HCT116 (cell line): ENCODE data around the gene RPL38. TPM values are rescaled to one million over a fixed set of nuclear protein-coding genes. Genes with fewer than 3 reads are reported as not detected.

Experiments used
- ATAC-seq: fragments of 200-7000 bp; cut with Tn5 transposase; 2 replicates; pipeline ENCODE4 v1.9.1; 2020; ENCODE audit warnings: mild to moderate bottlenecking, moderate library complexity
- BruUV-seq: library from RNA; stranded (reverse); fragments of 400-500 nt; replicated peaks from 2 replicates; lab custom pipeline; 2021; lab: Mats Ljungman, UMichigan
- CTCF ChIA-PET: fragments of 300-600 bp; sonication (Branson Sonifier 250); formaldehyde crosslinking; loops from one replicate; lab custom pipeline; 2021; ENCODE audit warnings: antibody characterized with exemption; lab: Charles Lee
- POLR2A ChIA-PET: fragments of 300-600, 350-600 bp; sonication (Branson Sonifier 250); formaldehyde crosslinking; loops from one replicate; lab custom pipeline; 2021; ENCODE audit warnings: antibody characterized with exemption; lab: Charles Lee
- RAD21 ChIA-PET, 2 experiments: fragments of 300-600 bp; sonication (Branson Sonifier 250); formaldehyde crosslinking; loops; one replicate each; lab custom pipeline; 2023; ENCODE audit warnings: low total read pairs in 2 of 2; ENCODE audit not compliant: uncharacterized antibody in 2 of 2, unreplicated experiment in 2 of 2, low non-redundant PET in 1 of 2; lab: Charles Lee
- DNase-seq: peaks from one replicate; pipeline ENCODE4 v3.0.0-alpha.2; 2010; ENCODE audit warnings: low read depth, low spot score
- H2AFZ ChIP-seq: fragments of 200-600 bp; shearing (Covaris generic), sonication (generic); 2 replicates; pipeline ENCODE4 v1.6.1; 2017; ENCODE audit warnings: low read depth, mixed run types, mixed read lengths, antibody characterized with exemption, low read length; ENCODE audit not compliant: poor library complexity, severe bottlenecking
- H3K27ac ChIP-seq: 2 replicates; pipeline ENCODE4 v1.5.1; 2012; ENCODE audit warnings: low read depth, low read length
- H3K27me3 ChIP-seq: fragments of 200-600 bp; sonication (generic); 2 replicates; pipeline ENCODE4 v1.6.1; 2016; ENCODE audit warnings: mixed run types, low read length, mixed read lengths; ENCODE audit not compliant: insufficient read depth
- H3K36me3 ChIP-seq, 2 experiments: fragments of 200-500 bp in 1 of 2; fragments of 200-600 bp in 1 of 2; sonication (Bioruptor generic) in 1 of 2; sonication (generic) in 1 of 2; 2 replicates each; pipeline versions ENCODE4 v1.5.1 to v1.6.1; 2014 to 2016; ENCODE audit warnings: low read length in 2 of 2, inconsistent platforms in 1 of 2, mixed read lengths in 1 of 2, mixed run types in 1 of 2; ENCODE audit not compliant: insufficient read depth in 2 of 2, control insufficient read depth in 1 of 2
- H3K4me1 ChIP-seq, 2 experiments: fragments of 200-600 bp in 1 of 2; sonication (generic) in 1 of 2; 2 replicates each; pipeline versions ENCODE4 v1.5.1 to v1.6.1; 2012 to 2017; ENCODE audit warnings: low read length in 2 of 2, inconsistent platforms in 1 of 2, mild to moderate bottlenecking in 1 of 2, mixed read lengths in 1 of 2, mixed run types in 1 of 2, moderate library complexity in 1 of 2; ENCODE audit not compliant: insufficient read depth in 2 of 2, control insufficient read depth in 1 of 2
- H3K4me2 ChIP-seq: fragments of 200-600 bp; sonication (generic); 2 replicates; pipeline ENCODE4 v1.6.1; 2017; ENCODE audit warnings: mixed run types, low read length, mixed read lengths
- H3K4me3 ChIP-seq, 2 experiments: fragments of 200-600 bp in 1 of 2; sonication (generic) in 1 of 2; replicated peaks in 1 of 2; 2 replicates each; pipeline ENCODE4 v1.5.1; 2011 to 2016; ENCODE audit warnings: low read length in 2 of 2, control low read depth in 1 of 2, low read depth in 1 of 2, mild to moderate bottlenecking in 1 of 2, mixed read lengths in 1 of 2, mixed run types in 1 of 2
- H3K79me2 ChIP-seq: fragments of 200-600 bp; sonication (generic); 2 replicates; pipeline ENCODE4 v1.6.1; 2017; ENCODE audit warnings: mild to moderate bottlenecking, mixed run types, low read length, moderate library complexity, mixed read lengths; ENCODE audit not compliant: insufficient read depth
- H3K9ac ChIP-seq: fragments of 200-600 bp; sonication (generic); 2 replicates; pipeline ENCODE4 v1.6.1; 2016; ENCODE audit warnings: low read length, mixed read lengths
- H3K9me2 ChIP-seq: fragments of 200-600 bp; sonication (generic), shearing (Covaris generic); 2 replicates; pipeline ENCODE4 v1.6.1; 2017; ENCODE audit warnings: mixed run types, mild to moderate bottlenecking, moderate library complexity; ENCODE audit not compliant: insufficient read depth
- H3K9me3 ChIP-seq, 2 experiments: fragments of 200-500 bp in 1 of 2; fragments of 200-600 bp in 1 of 2; sonication (Bioruptor generic) in 1 of 2; sonication (generic) in 1 of 2; 2 replicates each; pipeline ENCODE4 v1.6.1; 2014 to 2017; ENCODE audit warnings: low read length in 2 of 2, mixed read lengths in 2 of 2, inconsistent platforms in 1 of 2, low read depth in 1 of 2, mild to moderate bottlenecking in 1 of 2, mixed run types in 1 of 2, moderate library complexity in 1 of 2; ENCODE audit not compliant: control insufficient read depth in 1 of 2, insufficient read depth in 1 of 2
- H4K20me1 ChIP-seq: fragments of 200-600 bp; sonication (generic), shearing (Covaris generic); 2 replicates; pipeline ENCODE4 v1.6.1; 2017; ENCODE audit warnings: mixed run types, mild to moderate bottlenecking, moderate library complexity; ENCODE audit not compliant: insufficient read depth
- CBX3 ChIP-seq: IDR thresholded peaks from 2 replicates; pipeline ENCODE4 v1.6.1; 2012; ENCODE audit warnings: low read depth
- CEBPB ChIP-seq: IDR thresholded peaks from 2 replicates; pipeline ENCODE4 v1.6.1; 2012; ENCODE audit warnings: low read depth
- EGR1 ChIP-seq: IDR thresholded peaks from 2 replicates; pipeline ENCODE4 v1.6.1; 2012; ENCODE audit warnings: low read depth
- ELF1 ChIP-seq: IDR thresholded peaks from 2 replicates; pipeline ENCODE4 v1.6.1; 2012; ENCODE audit warnings: low read depth, borderline replicate concordance
- EZH2 ChIP-seq: fragments of 200-600 bp; sonication (generic); IDR thresholded peaks from 2 replicates; pipeline ENCODE4 v1.6.1; 2017; ENCODE audit warnings: antibody characterized with exemption, mixed run types
- EZH2phosphoT487 ChIP-seq: fragments of 200-600 bp; IDR thresholded peaks from 2 replicates; pipeline ENCODE4 v1.6.1; 2018; ENCODE audit warnings: antibody characterized with exemption, borderline replicate concordance
- FOSL1 ChIP-seq: IDR thresholded peaks from 2 replicates; pipeline ENCODE4 v1.6.1; 2012; ENCODE audit warnings: low read depth
- POLR2A ChIP-seq: IDR thresholded peaks from 2 replicates; pipeline ENCODE4 v1.7.0; 2011; ENCODE audit warnings: borderline replicate concordance; ENCODE audit not compliant: insufficient read depth, insufficient read length; ENCODE audit errors: extremely low read depth
- POLR2AphosphoS5 ChIP-seq: IDR thresholded peaks from 2 replicates; pipeline ENCODE4 v1.6.1; 2011; ENCODE audit warnings: mild to moderate bottlenecking, low read depth, low read length, moderate library complexity
- RAD21 ChIP-seq: IDR thresholded peaks from 2 replicates; pipeline ENCODE4 v1.6.1; 2012; ENCODE audit warnings: low read depth, mild to moderate bottlenecking
- SP1 ChIP-seq: IDR thresholded peaks from 2 replicates; pipeline ENCODE4 v1.6.1; 2012; ENCODE audit warnings: low read depth
- YY1 ChIP-seq: IDR thresholded peaks from 2 replicates; pipeline ENCODE4 v1.6.1; 2011; ENCODE audit warnings: low read length, low read depth, moderate library complexity, mild to moderate bottlenecking; ENCODE audit not compliant: insufficient replicate concordance; ENCODE audit errors: extremely low read depth
- ZFX ChIP-seq: fragments of 450-650 bp; IDR thresholded peaks from 2 replicates; pipeline ENCODE4 v1.6.1; 2017
- intact Hi-C: fragments of 100-400 bp; cut with micrococcal nuclease; formaldehyde crosslinking; loops from 2 replicates; pipeline ENCODE4 v1.10.0; 2022
- total RNA-seq: library from RNA; stranded (reverse); gene quantifications from one replicate; pipeline ENCODE4 v1.2.1, GENCODE V29; 2021; ENCODE audit not compliant: unreplicated experiment
- TF ChIP-seq, protein P1 (sequence below): IDR thresholded peaks from 2 replicates; pipeline ENCODE4 v1.6.1; 2012
- TF ChIP-seq, protein P2 (sequence below): IDR thresholded peaks from 2 replicates; pipeline ENCODE4 v1.6.1; 2012; ENCODE audit warnings: low read depth
- TF ChIP-seq, protein P3 (sequence below), 3 experiments: fragments of 200-600 bp in 1 of 3; sonication (generic) in 1 of 3; IDR thresholded peaks in 2 of 3; conservative IDR thresholded peaks in 1 of 3; 2 replicates each; pipeline ENCODE4 v1.5.1; 2012 to 2017; ENCODE audit warnings: low read depth in 2 of 3, low read length in 2 of 3, antibody characterized with exemption in 1 of 3, borderline replicate concordance in 1 of 3, control low read depth in 1 of 3, mild to moderate bottlenecking in 1 of 3, mixed read lengths in 1 of 3, mixed run types in 1 of 3, moderate library complexity in 1 of 3; ENCODE audit not compliant: insufficient read depth in 1 of 3
- TF ChIP-seq, protein P4 (sequence below): IDR thresholded peaks from 2 replicates; pipeline ENCODE4 v1.6.1; 2012

Gene RPL38
- total RNA-seq, 1 experiment from 2014 or later, result 1,628 TPM

DNA sequence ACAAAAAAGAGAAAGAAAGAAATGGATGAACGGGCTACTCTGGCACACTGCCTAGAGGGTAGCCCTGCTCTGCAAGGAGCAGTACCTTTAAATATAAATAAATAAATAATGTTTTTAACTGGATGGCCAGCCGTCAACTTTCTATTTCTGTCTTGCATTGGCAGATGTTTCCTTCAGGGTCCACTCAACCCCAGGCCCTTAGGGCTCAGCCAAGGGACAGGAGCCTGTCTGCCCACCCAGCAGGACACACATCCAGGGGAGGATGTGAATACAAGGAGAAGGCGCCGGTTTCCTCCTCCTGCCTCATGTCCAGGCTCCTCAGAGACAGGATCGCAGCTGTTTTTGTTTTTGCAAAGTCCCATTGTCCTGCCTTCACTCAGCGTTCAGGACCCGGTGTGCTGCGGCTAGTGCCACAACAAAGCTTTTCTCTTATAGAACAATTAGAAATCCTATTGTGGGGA is 32.5 kb downstream of the RPL38 start:
- RAD21 ChIA-PET, result no interaction called here
- H4K20me1 ChIP-seq, result no peaks in the 10 kb centered on the region
- BruUV-seq, result no TSS peak
- H3K9me3 ChIP-seq, result no peaks in the 10 kb centered on the region
- TF ChIP-seq POLR2A, result no peak
- TF ChIP-seq, protein P1, sequence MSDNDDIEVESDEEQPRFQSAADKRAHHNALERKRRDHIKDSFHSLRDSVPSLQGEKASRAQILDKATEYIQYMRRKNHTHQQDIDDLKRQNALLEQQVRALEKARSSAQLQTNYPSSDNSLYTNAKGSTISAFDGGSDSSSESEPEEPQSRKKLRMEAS, result no peak
- TF ChIP-seq EZH2, result no peak
- TF ChIP-seq ZFX, result no peak
- TF ChIP-seq CBX3, result no peak
- no peak for TF ChIP-seq FOSL1
- TF ChIP-seq, protein P2, sequence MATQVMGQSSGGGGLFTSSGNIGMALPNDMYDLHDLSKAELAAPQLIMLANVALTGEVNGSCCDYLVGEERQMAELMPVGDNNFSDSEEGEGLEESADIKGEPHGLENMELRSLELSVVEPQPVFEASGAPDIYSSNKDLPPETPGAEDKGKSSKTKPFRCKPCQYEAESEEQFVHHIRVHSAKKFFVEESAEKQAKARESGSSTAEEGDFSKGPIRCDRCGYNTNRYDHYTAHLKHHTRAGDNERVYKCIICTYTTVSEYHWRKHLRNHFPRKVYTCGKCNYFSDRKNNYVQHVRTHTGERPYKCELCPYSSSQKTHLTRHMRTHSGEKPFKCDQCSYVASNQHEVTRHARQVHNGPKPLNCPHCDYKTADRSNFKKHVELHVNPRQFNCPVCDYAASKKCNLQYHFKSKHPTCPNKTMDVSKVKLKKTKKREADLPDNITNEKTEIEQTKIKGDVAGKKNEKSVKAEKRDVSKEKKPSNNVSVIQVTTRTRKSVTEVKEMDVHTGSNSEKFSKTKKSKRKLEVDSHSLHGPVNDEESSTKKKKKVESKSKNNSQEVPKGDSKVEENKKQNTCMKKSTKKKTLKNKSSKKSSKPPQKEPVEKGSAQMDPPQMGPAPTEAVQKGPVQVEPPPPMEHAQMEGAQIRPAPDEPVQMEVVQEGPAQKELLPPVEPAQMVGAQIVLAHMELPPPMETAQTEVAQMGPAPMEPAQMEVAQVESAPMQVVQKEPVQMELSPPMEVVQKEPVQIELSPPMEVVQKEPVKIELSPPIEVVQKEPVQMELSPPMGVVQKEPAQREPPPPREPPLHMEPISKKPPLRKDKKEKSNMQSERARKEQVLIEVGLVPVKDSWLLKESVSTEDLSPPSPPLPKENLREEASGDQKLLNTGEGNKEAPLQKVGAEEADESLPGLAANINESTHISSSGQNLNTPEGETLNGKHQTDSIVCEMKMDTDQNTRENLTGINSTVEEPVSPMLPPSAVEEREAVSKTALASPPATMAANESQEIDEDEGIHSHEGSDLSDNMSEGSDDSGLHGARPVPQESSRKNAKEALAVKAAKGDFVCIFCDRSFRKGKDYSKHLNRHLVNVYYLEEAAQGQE, result no peak
- TF ChIP-seq CEBPB, result no peak
- TF ChIP-seq, protein P3, sequence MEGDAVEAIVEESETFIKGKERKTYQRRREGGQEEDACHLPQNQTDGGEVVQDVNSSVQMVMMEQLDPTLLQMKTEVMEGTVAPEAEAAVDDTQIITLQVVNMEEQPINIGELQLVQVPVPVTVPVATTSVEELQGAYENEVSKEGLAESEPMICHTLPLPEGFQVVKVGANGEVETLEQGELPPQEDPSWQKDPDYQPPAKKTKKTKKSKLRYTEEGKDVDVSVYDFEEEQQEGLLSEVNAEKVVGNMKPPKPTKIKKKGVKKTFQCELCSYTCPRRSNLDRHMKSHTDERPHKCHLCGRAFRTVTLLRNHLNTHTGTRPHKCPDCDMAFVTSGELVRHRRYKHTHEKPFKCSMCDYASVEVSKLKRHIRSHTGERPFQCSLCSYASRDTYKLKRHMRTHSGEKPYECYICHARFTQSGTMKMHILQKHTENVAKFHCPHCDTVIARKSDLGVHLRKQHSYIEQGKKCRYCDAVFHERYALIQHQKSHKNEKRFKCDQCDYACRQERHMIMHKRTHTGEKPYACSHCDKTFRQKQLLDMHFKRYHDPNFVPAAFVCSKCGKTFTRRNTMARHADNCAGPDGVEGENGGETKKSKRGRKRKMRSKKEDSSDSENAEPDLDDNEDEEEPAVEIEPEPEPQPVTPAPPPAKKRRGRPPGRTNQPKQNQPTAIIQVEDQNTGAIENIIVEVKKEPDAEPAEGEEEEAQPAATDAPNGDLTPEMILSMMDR (IDR thresholded peaks at IDR 0.05 in 2 of 3, conservative IDR thresholded peaks at IDR 0.05 in 1 of 3; ENCODE audit: borderline replicate concordance in 1 of 3, insufficient read depth in 1 of 3, low read depth in 2 of 3, low read length in 2 of 3), result no peak
- no peak for TF ChIP-seq POLR2AphosphoS5
- no peak for TF ChIP-seq EGR1
- TF ChIP-seq SP1, result no peak
- TF ChIP-seq YY1, result no peak
- TF ChIP-seq RAD21, result no peak
- no peak for TF ChIP-seq ELF1
- TF ChIP-seq EZH2phosphoT487, result no peak
- TF ChIP-seq, protein P4, sequence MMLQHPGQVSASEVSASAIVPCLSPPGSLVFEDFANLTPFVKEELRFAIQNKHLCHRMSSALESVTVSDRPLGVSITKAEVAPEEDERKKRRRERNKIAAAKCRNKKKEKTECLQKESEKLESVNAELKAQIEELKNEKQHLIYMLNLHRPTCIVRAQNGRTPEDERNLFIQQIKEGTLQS, result no peak
- no peaks in the 10 kb centered on the region for H3K27me3 ChIP-seq
- ATAC-seq (no peak), DNase-seq (no peak)
- no peak overlapping the region for H2AFZ ChIP-seq
- H3K4me2 ChIP-seq, result no peak overlapping the region
- no peak overlapping the region for H3K4me3 ChIP-seq
- no peaks in the 10 kb centered on the region for H3K4me1 ChIP-seq
- no peak overlapping the region for H3K9ac ChIP-seq
- peaks cover 0 to 2% of the 10 kb centered on the region in 2 experiments; a peak in 1 of 4 replicates for H3K36me3 ChIP-seq
- CTCF ChIA-PET, result no interaction called here
- intact Hi-C loops, result no loop called here
- no peaks in the 10 kb centered on the region for H3K79me2 ChIP-seq
- H3K27ac ChIP-seq, result no peak overlapping the region
- H3K9me2 ChIP-seq, result no peaks in the 10 kb centered on the region
- POLR2A ChIA-PET, result no interaction called here
